IMR-90 (cell line): ENCODE measurements around the gene ERCC6. TPM values are rescaled to one million over a fixed set of nuclear protein-coding genes. Genes with fewer than 3 reads are reported as not detected.

Experiments
- ATAC-seq: fragments of 200-7000 bp; cut with Tn5 transposase; 2 replicates; pipeline ENCODE4 v1.9.1; 2020; ENCODE audit warnings: low read depth, mild to moderate bottlenecking, moderate library complexity
- BruUV-seq: library from RNA; stranded (reverse); fragments of 400-500 nt; replicated peaks from 2 replicates; lab custom pipeline; 2021; lab: Mats Ljungman, UMichigan
- CTCF ChIA-PET: fragments of 300-600 bp; formaldehyde crosslinking; extraction: SDS; loops from one replicate; lab custom pipeline; 2021; ENCODE audit warnings: antibody characterized with exemption; lab: Yijun Ruan, JAX
- POLR2A ChIA-PET: fragments of 300-600 bp; sonication (Branson Sonifier 250); formaldehyde crosslinking; loops from one replicate; lab custom pipeline; 2022; ENCODE audit warnings: antibody characterized with exemption; ENCODE audit not compliant: unreplicated experiment; lab: Charles Lee
- DNase-seq: peaks from one replicate; pipeline ENCODE4 v3.0.0; 2013
- H2AFZ ChIP-seq: replicated peaks from 2 replicates; pipeline ENCODE3; 2013; ENCODE audit warnings: low read length, mild to moderate bottlenecking; ENCODE audit not compliant: poor library complexity
- H2AK5ac ChIP-seq: 2 replicates; pipeline ENCODE4 v1.6.1; 2013; ENCODE audit warnings: low read depth, low read length, inconsistent platforms
- H2AK9ac ChIP-seq: replicated peaks from 2 replicates; pipeline ENCODE3; 2013; ENCODE audit warnings: mild to moderate bottlenecking, low read depth, low read length, moderate library complexity; ENCODE audit not compliant: poor library complexity
- H2BK120ac ChIP-seq: 2 replicates; pipeline ENCODE4 v1.6.1; 2013; ENCODE audit warnings: low read depth, low read length, inconsistent platforms
- H2BK15ac ChIP-seq: 3 replicates; pipeline ENCODE4 v1.6.1; 2013; ENCODE audit warnings: low read depth, low read length, inconsistent platforms
- H2BK20ac ChIP-seq: 2 replicates; pipeline ENCODE4 v1.6.1; 2013; ENCODE audit warnings: low read depth, mild to moderate bottlenecking, inconsistent platforms, low read length, moderate library complexity
- H2BK5ac ChIP-seq: 2 replicates; pipeline ENCODE4 v1.6.1; 2013; ENCODE audit warnings: mild to moderate bottlenecking, low read depth, low read length, inconsistent platforms; ENCODE audit not compliant: poor library complexity, severe bottlenecking
- H3K14ac ChIP-seq: replicated peaks from 2 replicates; pipeline ENCODE4 v1.6.1; 2013; ENCODE audit warnings: low read depth, low read length, inconsistent platforms
- H3K18ac ChIP-seq: 2 replicates; pipeline ENCODE4 v1.6.1; 2013; ENCODE audit warnings: low read depth, low read length, control low read depth
- H3K23ac ChIP-seq: 2 replicates; pipeline ENCODE4 v1.6.1; 2013; ENCODE audit warnings: low read depth, low read length, inconsistent platforms
- H3K27ac ChIP-seq: 2 replicates; pipeline ENCODE4 v1.5.1; 2013; ENCODE audit warnings: mild to moderate bottlenecking, control low read depth, low read length; ENCODE audit not compliant: insufficient read depth
- H3K27me3 ChIP-seq: 2 replicates; pipeline ENCODE4 v1.6.1; 2013; ENCODE audit warnings: low read length; ENCODE audit not compliant: control insufficient read depth, insufficient read depth
- H3K36me3 ChIP-seq: 2 replicates; pipeline ENCODE4 v1.6.1; 2013; ENCODE audit warnings: low read length, mixed read lengths; ENCODE audit not compliant: control insufficient read depth, insufficient read depth
- H3K4ac ChIP-seq: 2 replicates; pipeline ENCODE4 v1.6.1; 2013; ENCODE audit warnings: low read depth, low read length, inconsistent platforms
- H3K4me1 ChIP-seq: 2 replicates; pipeline ENCODE4 v1.6.1; 2013; ENCODE audit warnings: low read length, mixed read lengths; ENCODE audit not compliant: control insufficient read depth, insufficient read depth
- H3K4me2 ChIP-seq: 2 replicates; pipeline ENCODE4 v1.6.1; 2013; ENCODE audit warnings: low read depth, mild to moderate bottlenecking, control low read depth, low read length, moderate library complexity
- H3K4me3 ChIP-seq: 2 replicates; pipeline ENCODE4 v1.5.1; 2013; ENCODE audit warnings: low read depth, mild to moderate bottlenecking, control low read depth, low read length, moderate library complexity; ENCODE audit not compliant: insufficient read depth
- H3K56ac ChIP-seq: 2 replicates; pipeline ENCODE4 v1.6.1; 2013; ENCODE audit warnings: low read length, inconsistent platforms; ENCODE audit not compliant: insufficient read depth; ENCODE audit errors: extremely low read depth
- H3K79me1 ChIP-seq, 2 experiments: 2 replicates each; pipeline ENCODE4 v1.6.1; 2013; ENCODE audit warnings: low read length in 2 of 2, inconsistent platforms in 1 of 2, low read depth in 1 of 2
- H3K9ac ChIP-seq: 2 replicates; pipeline ENCODE4 v1.6.1; 2013; ENCODE audit warnings: low read depth, low read length, control low read depth
- H3K9me1 ChIP-seq: 2 replicates; pipeline ENCODE4 v1.6.1; 2013; ENCODE audit warnings: low read length, inconsistent platforms; ENCODE audit not compliant: insufficient read depth
- H3K9me3 ChIP-seq: 2 replicates; pipeline ENCODE4 v1.6.1; 2013; ENCODE audit warnings: low read length; ENCODE audit not compliant: control insufficient read depth, insufficient read depth
- H4K20me1 ChIP-seq: 2 replicates; pipeline ENCODE4 v1.6.1; 2013; ENCODE audit warnings: low read length, inconsistent platforms; ENCODE audit not compliant: insufficient read depth
- H4K5ac ChIP-seq: 2 replicates; pipeline ENCODE4 v1.6.1; 2013; ENCODE audit warnings: mild to moderate bottlenecking, low read depth, low read length, control low read depth
- H4K8ac ChIP-seq, 2 experiments: 2 replicates each; pipeline ENCODE4 v1.6.1; 2013; ENCODE audit warnings: low read depth in 2 of 2, low read length in 2 of 2, control low read depth in 1 of 2, inconsistent platforms in 1 of 2
- H4K91ac ChIP-seq: 2 replicates; pipeline ENCODE4 v1.6.1; 2013; ENCODE audit warnings: low read depth, low read length, inconsistent platforms; ENCODE audit not compliant: insufficient read depth
- BHLHE40 ChIP-seq: fragments of 150-350 bp; IDR thresholded peaks from 2 replicates; pipeline ENCODE4 v1.6.1; 2016; ENCODE audit warnings: mild to moderate bottlenecking, low read depth, low read length
- RFX5 ChIP-seq: IDR thresholded peaks from 2 replicates; pipeline ENCODE4 v1.8.0; 2012; ENCODE audit warnings: low read depth, mild to moderate bottlenecking, low read length, moderate library complexity
- WGBS, 2 experiments: methylation state at CpG; one replicate each; pipeline versions ENCODE4 v1.1.5 to v1.1.7; 2013; ENCODE audit warnings: missing lambda C conversion rate in 2 of 2; ENCODE audit not compliant: insufficient read length in 1 of 2; ENCODE audit errors: extremely low coverage in 2 of 2; 5-methylcytosine and 5-hydroxymethylcytosine counted together
- dilution Hi-C: fragments of 300-500 bp; cut with HindIII; formaldehyde crosslinking; loops from one replicate; pipeline ENCODE4 v1.14.3; 2018; ENCODE audit warnings: low sequenced_read_pairs; ENCODE audit not compliant: unreplicated experiment
- in situ Hi-C: fragments of 300-500 bp; cut with MboI; formaldehyde crosslinking; loops from 3 replicates; pipeline ENCODE4 v1.14.3; 2019; ENCODE audit warnings: low sequenced_read_pairs, inconsistent platforms, mixed read lengths
- intact Hi-C: fragments of 100-400 bp; cut with micrococcal nuclease; formaldehyde crosslinking; loops from 2 replicates; pipeline ENCODE4 v1.10.0; 2022
- polyA plus RNA-seq, 3 experiments: library from polyadenylated mRNA; depleted of rRNA; stranded (reverse); fragments of >200 nt; gene quantifications; 2 replicates each; pipeline ENCODE4 v1.2.3, GENCODE V29; 2012; ENCODE audit warnings: low replicate concordance in 1 of 3
- total RNA-seq: library from RNA; depleted of rRNA; stranded (reverse); fragments of >200 nt; gene quantifications from 2 replicates; pipeline ENCODE4 v1.2.3, GENCODE V29; 2012

ERCC6 gene
- total and polyA plus RNA-seq, 2 of the 4 experiments (the other 2 are of a cell fraction), result 7.3 to 14.9 TPM

DNA sequence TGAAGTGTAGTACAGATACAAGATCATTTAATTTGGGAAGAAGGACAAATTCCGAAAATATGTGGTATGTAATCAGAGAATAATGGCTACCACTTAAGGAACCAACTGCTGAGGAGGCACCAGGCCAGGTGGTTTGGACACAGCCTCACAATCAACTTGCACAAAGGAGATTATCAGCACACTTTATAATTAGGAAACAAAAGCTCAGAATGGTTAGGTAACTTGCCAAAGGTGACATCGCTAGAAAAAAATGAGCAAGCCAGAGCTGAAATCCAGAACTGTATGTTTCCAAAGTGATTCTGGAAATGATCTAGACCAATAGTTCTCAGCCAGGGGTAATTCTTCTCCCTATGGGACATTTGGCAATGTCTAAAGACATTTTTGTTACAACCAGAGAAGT is 36.6 kb downstream of the ERCC6 start:
- H2BK15ac ChIP-seq, result no peak overlapping the region
- no peaks in the 10 kb centered on the region for H3K9me3 ChIP-seq
- no peak overlapping the region for H2AFZ ChIP-seq
- H2BK20ac ChIP-seq, result no peak overlapping the region
- H3K27ac ChIP-seq, result no peak overlapping the region
- H3K23ac ChIP-seq, result no peak overlapping the region
- H4K91ac ChIP-seq, result no peak overlapping the region
- H3K36me3 ChIP-seq, result 0 out of 2 replicates have a peak, but pooled peaks cover 1% of the 10 kb centered on the region
- CTCF ChIA-PET, result no interaction called here
- no CpG with 5 or more reads among the region's 2 CpGs for WGBS, 2 experiments
- H3K14ac ChIP-seq, result no peak overlapping the region
- POLR2A ChIA-PET, result no interaction called here
- no peak overlapping the region for H3K4me3 ChIP-seq
- no peaks in the 10 kb centered on the region for H4K20me1 ChIP-seq
- dilution Hi-C loops (no loop called here), intact Hi-C loops (no loop called here), in situ Hi-C loops (loop anchor here (25.0 kb wide), 1 partner anchor 940 kb away; no protein-coding TSS in a partner anchor)
- H3K4ac ChIP-seq, result no peak overlapping the region
- no peaks in the 10 kb centered on the region for H3K79me1 ChIP-seq
- H2BK5ac ChIP-seq, result no peak overlapping the region
- H3K4me2 ChIP-seq, result no peak overlapping the region
- peak; percentile 22 for DNase-seq
- TF ChIP-seq BHLHE40 (no peak), RFX5 (no peak)
- no peaks in the 10 kb centered on the region; the same call in 1 of the 2 replicates for H3K9me1 ChIP-seq
- BruUV-seq, result no TSS peak
- H2BK120ac ChIP-seq, result no peak overlapping the region
- H3K9ac ChIP-seq, result no peak overlapping the region
- no peak overlapping the region for H2AK5ac ChIP-seq
- no peaks in the 10 kb centered on the region for H3K4me1 ChIP-seq
- H2AK9ac ChIP-seq, result no peak overlapping the region
- no peak overlapping the region for H4K8ac ChIP-seq
- no peak overlapping the region for H3K56ac ChIP-seq
- H3K27me3 ChIP-seq, result no peaks in the 10 kb centered on the region
- H4K5ac ChIP-seq, result no peak overlapping the region
- H3K18ac ChIP-seq, result no peak overlapping the region
- ATAC-seq, result no peak
